ENCODE measurements around the gene PCNX3. TPM values are rescaled to one million over a fixed set of nuclear protein-coding genes. Genes with fewer than 3 reads are reported as not detected.

Gene PCNX3
- total RNA-seq, 1 experiment from 2014 or later, result 72.8 TPM

DNA sequence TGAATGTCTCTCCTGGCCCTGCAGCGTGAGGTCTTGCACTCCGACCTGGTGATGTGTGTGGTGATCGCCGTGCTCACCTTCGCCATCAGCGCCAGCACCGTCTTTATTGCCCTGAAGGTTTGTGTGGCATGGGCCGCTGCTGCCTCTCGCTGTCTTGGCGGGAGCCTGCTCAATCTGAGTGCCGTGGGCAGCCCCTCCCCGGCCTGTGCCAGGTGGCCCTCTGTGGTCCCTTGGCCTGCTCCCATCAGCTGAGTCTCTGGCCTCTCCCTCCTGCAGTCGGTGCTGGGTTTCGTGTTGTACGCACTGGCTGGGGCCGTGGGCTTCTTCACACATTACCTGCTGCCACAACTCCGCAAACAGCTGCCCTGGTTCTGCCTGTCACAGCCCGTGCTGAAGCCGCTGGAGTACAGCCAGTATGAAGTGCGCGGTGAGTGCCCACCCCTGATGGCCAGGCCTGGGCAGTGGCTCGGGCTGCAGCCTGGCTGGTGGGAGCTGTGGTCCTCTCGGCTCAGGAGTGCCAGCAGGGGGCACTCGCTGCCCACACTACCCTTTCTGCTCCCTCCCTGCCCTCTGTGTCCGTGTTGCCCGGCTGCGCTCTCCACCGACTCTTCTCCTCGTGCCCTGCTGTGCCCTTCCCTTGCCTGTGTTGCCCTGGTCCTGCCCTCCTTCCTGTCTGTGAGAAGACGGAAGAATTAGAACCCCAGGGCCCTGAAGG, 10.2 kb downstream of the PCNX3 start:
- peak; percentile 34 for DNase-seq
- CTCF ChIA-PET, result interaction anchor here (0.9 kb wide), 1 partner anchor 86 kb away, joined by 4 read pairs; the partner anchor contains the start of gene KAT5
- Mint-ChIP-seq H3K4me1 (ENCODE audit: low read depth, unreplicated experiment) (no peaks in the 10 kb centered on the region), H3K27me3 (ENCODE audit: unreplicated experiment) (no peaks in the 10 kb centered on the region), H3K27ac (ENCODE audit: unreplicated experiment) (no peak overlapping the region), H3K9me3 (ENCODE audit: low read depth, unreplicated experiment) (no peaks in the 10 kb centered on the region), H3K36me3 (ENCODE audit: insufficient read depth, unreplicated experiment) (peaks cover 57% of the 10 kb centered on the region), H3K4me3 (ENCODE audit: low read depth, unreplicated experiment) (no peak overlapping the region)
- TF ChIP-seq, protein P1, sequence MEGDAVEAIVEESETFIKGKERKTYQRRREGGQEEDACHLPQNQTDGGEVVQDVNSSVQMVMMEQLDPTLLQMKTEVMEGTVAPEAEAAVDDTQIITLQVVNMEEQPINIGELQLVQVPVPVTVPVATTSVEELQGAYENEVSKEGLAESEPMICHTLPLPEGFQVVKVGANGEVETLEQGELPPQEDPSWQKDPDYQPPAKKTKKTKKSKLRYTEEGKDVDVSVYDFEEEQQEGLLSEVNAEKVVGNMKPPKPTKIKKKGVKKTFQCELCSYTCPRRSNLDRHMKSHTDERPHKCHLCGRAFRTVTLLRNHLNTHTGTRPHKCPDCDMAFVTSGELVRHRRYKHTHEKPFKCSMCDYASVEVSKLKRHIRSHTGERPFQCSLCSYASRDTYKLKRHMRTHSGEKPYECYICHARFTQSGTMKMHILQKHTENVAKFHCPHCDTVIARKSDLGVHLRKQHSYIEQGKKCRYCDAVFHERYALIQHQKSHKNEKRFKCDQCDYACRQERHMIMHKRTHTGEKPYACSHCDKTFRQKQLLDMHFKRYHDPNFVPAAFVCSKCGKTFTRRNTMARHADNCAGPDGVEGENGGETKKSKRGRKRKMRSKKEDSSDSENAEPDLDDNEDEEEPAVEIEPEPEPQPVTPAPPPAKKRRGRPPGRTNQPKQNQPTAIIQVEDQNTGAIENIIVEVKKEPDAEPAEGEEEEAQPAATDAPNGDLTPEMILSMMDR (IDR thresholded peaks at IDR 0.05; ENCODE audit: unreplicated experiment), result peak; percentile 43
- intact Hi-C loops (cut with micrococcal nuclease; ENCODE audit: unreplicated experiment), result no loop called here
- BruUV-seq (replicated peaks), result no TSS peak

DNA sequence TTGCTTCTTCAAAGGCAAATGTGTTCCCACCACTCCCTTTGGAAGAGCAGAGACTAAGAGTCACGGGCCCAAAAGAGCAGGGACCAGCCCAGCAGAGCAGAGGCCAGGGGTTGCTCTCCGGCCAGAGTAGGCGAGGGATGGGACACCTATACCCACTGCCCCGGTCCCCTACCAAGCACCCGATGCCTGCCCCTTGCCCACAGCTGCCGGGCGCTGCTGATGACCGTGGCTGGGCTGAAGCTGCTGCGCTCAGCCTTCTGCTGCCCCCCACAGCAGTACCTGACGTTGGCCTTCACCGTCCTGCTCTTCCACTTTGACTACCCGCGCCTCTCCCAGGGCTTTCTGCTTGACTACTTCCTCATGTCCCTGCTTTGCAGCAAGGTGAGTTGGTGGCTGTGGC, 11.6 kb downstream of the PCNX3 start:
- H3K27me3 Mint-ChIP-seq (ENCODE audit: unreplicated experiment), result no peaks in the 10 kb centered on the region
- H3K4me1 Mint-ChIP-seq (ENCODE audit: low read depth, unreplicated experiment), result no peaks in the 10 kb centered on the region
- H3K9me3 Mint-ChIP-seq (ENCODE audit: low read depth, unreplicated experiment), result no peaks in the 10 kb centered on the region
- DNase-seq, result no peak
- CTCF ChIA-PET, result no interaction called here
- H3K36me3 Mint-ChIP-seq (ENCODE audit: insufficient read depth, unreplicated experiment), result peaks cover 43% of the 10 kb centered on the region
- intact Hi-C loops (cut with micrococcal nuclease; ENCODE audit: unreplicated experiment), result no loop called here
- no TSS peak for BruUV-seq (replicated peaks)
- no peak overlapping the region for H3K4me3 Mint-ChIP-seq (ENCODE audit: low read depth, unreplicated experiment)
- TF ChIP-seq, protein P1 (IDR thresholded peaks at IDR 0.05; ENCODE audit: unreplicated experiment), result no peak
- no peak overlapping the region for H3K27ac Mint-ChIP-seq (ENCODE audit: unreplicated experiment)

DNA sequence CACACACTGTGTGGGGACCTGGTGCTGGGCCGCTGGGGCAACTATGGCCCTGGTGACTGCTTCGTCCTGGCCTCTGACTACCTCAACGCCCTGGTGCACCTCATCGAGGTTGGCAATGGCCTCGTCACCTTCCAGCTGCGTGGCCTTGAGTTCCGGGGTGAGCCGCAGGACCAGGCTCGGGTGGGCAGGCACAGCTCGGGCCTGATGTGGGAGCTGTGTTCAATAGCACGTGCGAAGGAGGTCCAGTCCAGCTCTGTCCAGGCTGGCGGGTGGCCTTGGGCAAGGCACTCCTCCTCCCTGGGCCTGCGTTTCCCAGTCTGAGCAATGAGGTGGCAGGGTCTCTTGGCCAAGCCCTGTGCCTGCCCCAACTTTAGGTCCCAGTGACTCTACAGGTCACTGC, 14.0 kb downstream of the PCNX3 start:
- CTCF ChIA-PET, result interaction anchor here (0.6 kb wide), 1 partner anchor 60 kb away, joined by 4 read pairs; no protein-coding TSS in a partner anchor
- intact Hi-C loops (cut with micrococcal nuclease; ENCODE audit: unreplicated experiment), result no loop called here
- no peaks in the 10 kb centered on the region for H3K4me1 Mint-ChIP-seq (ENCODE audit: low read depth, unreplicated experiment)
- no peak overlapping the region for H3K27ac Mint-ChIP-seq (ENCODE audit: unreplicated experiment)
- no peaks in the 10 kb centered on the region for H3K27me3 Mint-ChIP-seq (ENCODE audit: unreplicated experiment)
- H3K4me3 Mint-ChIP-seq (ENCODE audit: low read depth, unreplicated experiment), result no peak overlapping the region
- TF ChIP-seq, protein P1 (IDR thresholded peaks at IDR 0.05; ENCODE audit: unreplicated experiment), result no peak
- H3K9me3 Mint-ChIP-seq (ENCODE audit: low read depth, unreplicated experiment), result no peaks in the 10 kb centered on the region
- peaks cover 50% of the 10 kb centered on the region for H3K36me3 Mint-ChIP-seq (ENCODE audit: insufficient read depth, unreplicated experiment)
- no TSS peak for BruUV-seq (replicated peaks)
- DNase-seq, result no peak

DNA sequence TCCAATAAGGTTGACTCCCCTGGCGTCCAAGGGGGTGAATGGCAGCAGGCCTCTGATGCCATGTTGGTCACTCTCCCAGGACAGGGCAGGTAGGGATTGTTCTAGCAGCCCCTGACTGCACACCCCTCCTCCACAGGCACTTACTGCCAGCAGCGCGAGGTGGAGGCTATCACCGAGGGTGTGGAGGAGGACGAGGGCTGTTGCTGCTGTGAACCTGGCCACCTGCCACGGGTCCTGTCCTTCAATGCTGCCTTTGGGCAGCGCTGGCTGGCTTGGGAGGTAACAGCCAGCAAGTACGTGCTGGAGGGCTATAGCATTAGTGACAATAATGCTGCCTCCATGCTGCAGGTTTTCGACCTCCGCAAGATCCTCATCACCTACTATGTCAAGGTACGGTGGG, 14.6 kb downstream of the PCNX3 start:
- Mint-ChIP-seq H3K36me3 (ENCODE audit: insufficient read depth, unreplicated experiment) (peaks cover 51% of the 10 kb centered on the region), H3K4me3 (ENCODE audit: low read depth, unreplicated experiment) (no peak overlapping the region), H3K9me3 (ENCODE audit: low read depth, unreplicated experiment) (no peaks in the 10 kb centered on the region), H3K27ac (ENCODE audit: unreplicated experiment) (no peak overlapping the region), H3K4me1 (ENCODE audit: low read depth, unreplicated experiment) (no peaks in the 10 kb centered on the region), H3K27me3 (ENCODE audit: unreplicated experiment) (no peaks in the 10 kb centered on the region)
- intact Hi-C loops (cut with micrococcal nuclease; ENCODE audit: unreplicated experiment), result no loop called here
- TF ChIP-seq, protein P1 (IDR thresholded peaks at IDR 0.05; ENCODE audit: unreplicated experiment), result no peak
- CTCF ChIA-PET, result interaction anchor here (0.6 kb wide), 1 partner anchor 59 kb away, joined by 4 read pairs; no protein-coding TSS in a partner anchor
- BruUV-seq (replicated peaks), result no TSS peak
- DNase-seq, result no peak

Data from Calu3 (cell line).